Ectodermal cell (in vitro differentiated cells): ENCODE data around the gene RBM12.

Experiments
- H3K27ac ChIP-seq: 2 replicates; pipeline ENCODE4 v1.7.0; 2013; ENCODE audit warnings: mild to moderate bottlenecking, low read depth, low read length; ENCODE audit not compliant: insufficient read depth, poor library complexity, severe bottlenecking
- H3K27me3 ChIP-seq: 2 replicates; pipeline ENCODE4 v1.7.0; 2013; ENCODE audit warnings: mild to moderate bottlenecking, low read length; ENCODE audit not compliant: insufficient read depth, control insufficient read depth, poor library complexity, severe bottlenecking
- H3K36me3 ChIP-seq: one replicate; pipeline ENCODE4 v1.7.0; 2013; ENCODE audit warnings: low read length; ENCODE audit not compliant: control insufficient read depth, insufficient read depth
- H3K4me1 ChIP-seq: one replicate; pipeline ENCODE4 v1.7.0; 2013; ENCODE audit warnings: low read length; ENCODE audit not compliant: control insufficient read depth, insufficient read depth
- H3K4me3 ChIP-seq: 2 replicates; pipeline ENCODE4 v1.7.0; 2013; ENCODE audit warnings: low read depth, low read length, control low read depth; ENCODE audit not compliant: insufficient read depth
- H3K9me3 ChIP-seq: 2 replicates; pipeline ENCODE4 v1.7.0; 2013; ENCODE audit warnings: mild to moderate bottlenecking, low read length, moderate library complexity; ENCODE audit not compliant: control insufficient read depth
- WGBS, 2 experiments: methylation state at CpG; one replicate each; pipeline ENCODE4 v1.1.7; 2013; ENCODE audit warnings: missing lambda C conversion rate in 2 of 2; 5-methylcytosine and 5-hydroxymethylcytosine counted together

The RBM12 gene

GRCh38 chr20:35637276-35637675 is 27.4 kb downstream of the RBM12 start:
- H3K9me3 ChIP-seq = no peaks in the 10 kb centered on the region
- H3K27me3 ChIP-seq = no peaks in the 10 kb centered on the region
- H3K4me1 ChIP-seq = no peaks in the 10 kb centered on the region
- no peak overlapping the region for H3K4me3 ChIP-seq
- H3K36me3 ChIP-seq = no peaks in the 10 kb centered on the region
- no peak overlapping the region for H3K27ac ChIP-seq
- WGBS, 2 experiments = 93 to 95% methylated on average over 6 of the region's 6 CpGs

GRCh38 chr20:35636095-35636494 is 28.6 kb downstream of the RBM12 start:
- Histone ChIP-seq H3K4me1 (no peaks in the 10 kb centered on the region), H3K27ac (no peak overlapping the region), H3K36me3 (peaks cover 9% of the 10 kb centered on the region), H3K27me3 (no peaks in the 10 kb centered on the region), H3K9me3 (no peaks in the 10 kb centered on the region), H3K4me3 (no peak overlapping the region)
- WGBS, 2 experiments = 93 to 99% methylated on average over 2 of the region's 2 CpGs

- no peak overlapping the region for H3K27ac ChIP-seq
- H3K36me3 ChIP-seq = peaks cover 14% of the 10 kb centered on the region
- no peaks in the 10 kb centered on the region for H3K9me3 ChIP-seq
- H3K27me3 ChIP-seq = no peaks in the 10 kb centered on the region
- WGBS, 2 experiments = 90 to 92% methylated on average over 4 of the region's 4 CpGs
- H3K4me1 ChIP-seq = no peaks in the 10 kb centered on the region
- no peak overlapping the region for H3K4me3 ChIP-seq
These were observed 29.0 kb downstream of the RBM12 start for GRCh38 chr20:35635652-35636051.

GRCh38 chr20:35632539-35633115 is 32.1 kb downstream of the RBM12 start:
- H3K27ac ChIP-seq = no peak overlapping the region
- no peaks in the 10 kb centered on the region for H3K9me3 ChIP-seq
- H3K36me3 ChIP-seq = peaks cover 30% of the 10 kb centered on the region
- H3K27me3 ChIP-seq = no peaks in the 10 kb centered on the region
- WGBS, 2 experiments = 94 to 96% methylated on average over 13 of the region's 13 CpGs
- no peak overlapping the region for H3K4me3 ChIP-seq
- H3K4me1 ChIP-seq = no peaks in the 10 kb centered on the region

GRCh38 chr20:35630636-35631035 is 34.1 kb downstream of the RBM12 start:
- whole genome bisulfite sequencing, 2 experiments = 93 to 95% methylated on average over 4 of the region's 4 CpGs
- Histone ChIP-seq H3K27me3 (no peaks in the 10 kb centered on the region), H3K4me1 (no peaks in the 10 kb centered on the region), H3K9me3 (no peaks in the 10 kb centered on the region), H3K4me3 (no peak overlapping the region), H3K36me3 (peaks cover 49% of the 10 kb centered on the region), H3K27ac (no peak overlapping the region)

- 93 to 95% methylated on average over 12 of the region's 12 CpGs for WGBS, 2 experiments
- Histone ChIP-seq H3K27me3 (no peaks in the 10 kb centered on the region), H3K9me3 (no peaks in the 10 kb centered on the region), H3K27ac (no peak overlapping the region), H3K36me3 (peaks cover 56% of the 10 kb centered on the region), H3K4me1 (no peaks in the 10 kb centered on the region), H3K4me3 (no peak overlapping the region)
These were observed 35.1 kb downstream of the RBM12 start for GRCh38 chr20:35629427-35630145.

GRCh38 chr20:35627121-35627520 is 37.6 kb downstream of the RBM12 start:
- H3K4me3 ChIP-seq = no peak overlapping the region
- 93 to 97% methylated on average over 8 of the region's 8 CpGs for WGBS, 2 experiments
- H3K27me3 ChIP-seq = no peaks in the 10 kb centered on the region
- H3K27ac ChIP-seq = no peak overlapping the region
- peaks cover 56% of the 10 kb centered on the region for H3K36me3 ChIP-seq
- no peaks in the 10 kb centered on the region for H3K9me3 ChIP-seq
- H3K4me1 ChIP-seq = no peaks in the 10 kb centered on the region

GRCh38 chr20:35626386-35627001 is 38.2 kb downstream of the RBM12 start:
- Histone ChIP-seq H3K27me3 (no peaks in the 10 kb centered on the region), H3K9me3 (no peaks in the 10 kb centered on the region), H3K36me3 (peaks cover 50% of the 10 kb centered on the region), H3K4me1 (no peaks in the 10 kb centered on the region), H3K27ac (no peak overlapping the region), H3K4me3 (no peak overlapping the region)
- WGBS, 2 experiments = 95 to 96% methylated on average over 13 of the region's 13 CpGs

GRCh38 chr20:35625584-35626385 is 38.9 kb downstream of the RBM12 start:
- Histone ChIP-seq H3K27ac (no peak overlapping the region), H3K9me3 (no peaks in the 10 kb centered on the region), H3K4me3 (no peak overlapping the region), H3K36me3 (peaks cover 43% of the 10 kb centered on the region), H3K4me1 (no peaks in the 10 kb centered on the region), H3K27me3 (no peaks in the 10 kb centered on the region)
- 95 to 97% methylated on average over 6 of the region's 6 CpGs for WGBS, 2 experiments

GRCh38 chr20:35621560-35621946 is 43.1 kb downstream of the RBM12 start:
- H3K9me3 ChIP-seq = no peaks in the 10 kb centered on the region
- peaks cover 23% of the 10 kb centered on the region for H3K27me3 ChIP-seq
- H3K4me1 ChIP-seq = peaks cover 12% of the 10 kb centered on the region
- 78 to 97% methylated on average over 2 of the region's 2 CpGs for WGBS, 2 experiments
- H3K27ac ChIP-seq = no peak overlapping the region
- H3K36me3 ChIP-seq = peaks cover 15% of the 10 kb centered on the region
- H3K4me3 ChIP-seq = no peak overlapping the region
